A549 (cell line): ENCODE measurements around the gene APLP2.
"Not testable (repeated sequence)": the region's sequence is repeated elsewhere in the genome, so short reads cannot be mapped to it uniquely, and the experiment has no call there.

Source experiments
- CHD2 ChIP-seq: fragments of 150-350 bp; IDR thresholded peaks from 2 replicates; pipeline ENCODE4 v1.6.1; 2014; ENCODE audit warnings: low read length; ENCODE audit not compliant: partially characterized antibody
- CHD4 ChIP-seq: fragments of 200-600 bp; sonication (generic); IDR thresholded peaks from 2 replicates; pipeline ENCODE4 v1.6.1; 2016; ENCODE audit warnings: antibody characterized with exemption, mild to moderate bottlenecking, borderline replicate concordance
- FOSL2 ChIP-seq, 2 experiments: fragments of 450-650 bp in 1 of 2; fragments of >200 bp in 1 of 2; sonication (Bioruptor Twin) in 1 of 2; formaldehyde crosslinking; IDR thresholded peaks; 2 replicates each; pipeline versions ENCODE4 v1.5.0 to v1.6.1; 2016 to 2020; ENCODE audit warnings: mild to moderate bottlenecking in 1 of 2, moderate library complexity in 1 of 2
- JUNB ChIP-seq: fragments of >200 bp; sonication (Bioruptor Twin); formaldehyde crosslinking; IDR thresholded peaks from 2 replicates; pipeline ENCODE4 v1.6.1; 2016
- KDM1A ChIP-seq: fragments of 200-600 bp; sonication (generic); IDR thresholded peaks from 2 replicates; pipeline ENCODE4 v1.6.1; 2016; ENCODE audit warnings: low read depth, mild to moderate bottlenecking
- NFE2L2 ChIP-seq: fragments of 150-350 bp; conservative IDR thresholded peaks from 2 replicates; pipeline ENCODE4 v1.6.1; 2014; ENCODE audit warnings: low read length
- PBX3 ChIP-seq: IDR thresholded peaks from 2 replicates; pipeline ENCODE4 v1.6.1; 2012
- PHF8 ChIP-seq: fragments of 200-600 bp; sonication (generic); IDR thresholded peaks from 2 replicates; pipeline ENCODE4 v1.6.1; 2016; ENCODE audit warnings: low read depth, mild to moderate bottlenecking, antibody characterized with exemption, moderate library complexity, borderline replicate concordance
- POLR2A ChIP-seq: IDR thresholded peaks from 2 replicates; pipeline ENCODE4 v1.6.1; 2012; ENCODE audit warnings: mild to moderate bottlenecking, low read length
- RAD21 ChIP-seq, 2 experiments: fragments of >200 bp in 1 of 2; sonication (Bioruptor Twin) in 1 of 2; formaldehyde crosslinking in 1 of 2; IDR thresholded peaks in 1 of 2; conservative IDR thresholded peaks in 1 of 2; 2 replicates in 1 of 2; 3 replicates in 1 of 2; pipeline ENCODE4 v1.6.1; 2012 to 2018; ENCODE audit warnings: inconsistent platforms in 1 of 2
- ZNF302 ChIP-seq: fragments of 250-450 bp; sonication (Bioruptor Pico); IDR thresholded peaks from 2 replicates; pipeline ENCODE4 v1.9.0; 2021; ENCODE audit warnings: inconsistent platforms, mild to moderate bottlenecking, moderate library complexity
- TF ChIP-seq, protein P1 (sequence below): fragments of >200 bp; sonication (Bioruptor Twin); formaldehyde crosslinking; IDR thresholded peaks from 3 replicates; pipeline ENCODE4 v1.5.1; 2016
- TF ChIP-seq, protein P2 (sequence below): fragments of 250-450 bp; sonication (Bioruptor Pico); IDR thresholded peaks from 2 replicates; pipeline ENCODE4 v1.5.0; 2021; ENCODE audit warnings: mild to moderate bottlenecking, moderate library complexity, borderline replicate concordance
- TF ChIP-seq, protein P3 (sequence below): fragments of 200-600 bp; sonication (generic); IDR thresholded peaks from 2 replicates; pipeline ENCODE4 v1.6.1; 2016; ENCODE audit warnings: antibody characterized with exemption, mild to moderate bottlenecking, moderate library complexity

- TF ChIP-seq, protein P1, sequence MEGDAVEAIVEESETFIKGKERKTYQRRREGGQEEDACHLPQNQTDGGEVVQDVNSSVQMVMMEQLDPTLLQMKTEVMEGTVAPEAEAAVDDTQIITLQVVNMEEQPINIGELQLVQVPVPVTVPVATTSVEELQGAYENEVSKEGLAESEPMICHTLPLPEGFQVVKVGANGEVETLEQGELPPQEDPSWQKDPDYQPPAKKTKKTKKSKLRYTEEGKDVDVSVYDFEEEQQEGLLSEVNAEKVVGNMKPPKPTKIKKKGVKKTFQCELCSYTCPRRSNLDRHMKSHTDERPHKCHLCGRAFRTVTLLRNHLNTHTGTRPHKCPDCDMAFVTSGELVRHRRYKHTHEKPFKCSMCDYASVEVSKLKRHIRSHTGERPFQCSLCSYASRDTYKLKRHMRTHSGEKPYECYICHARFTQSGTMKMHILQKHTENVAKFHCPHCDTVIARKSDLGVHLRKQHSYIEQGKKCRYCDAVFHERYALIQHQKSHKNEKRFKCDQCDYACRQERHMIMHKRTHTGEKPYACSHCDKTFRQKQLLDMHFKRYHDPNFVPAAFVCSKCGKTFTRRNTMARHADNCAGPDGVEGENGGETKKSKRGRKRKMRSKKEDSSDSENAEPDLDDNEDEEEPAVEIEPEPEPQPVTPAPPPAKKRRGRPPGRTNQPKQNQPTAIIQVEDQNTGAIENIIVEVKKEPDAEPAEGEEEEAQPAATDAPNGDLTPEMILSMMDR = not testable (repeated sequence)
- TF ChIP-seq CHD2; POLR2A; KDM1A; PBX3; NFE2L2; RAD21 (conservative IDR thresholded peaks at IDR 0.05 in 1 of 2, IDR thresholded peaks at IDR 0.05 in 1 of 2); JUNB; PHF8; FOSL2 (IDR thresholded peaks at IDR 0.05); FOSL2 (CRISPR knock-in tag; IDR thresholded peaks at IDR 0.05); ZNF302; CHD4: not testable (repeated sequence)
- TF ChIP-seq, protein P2, sequence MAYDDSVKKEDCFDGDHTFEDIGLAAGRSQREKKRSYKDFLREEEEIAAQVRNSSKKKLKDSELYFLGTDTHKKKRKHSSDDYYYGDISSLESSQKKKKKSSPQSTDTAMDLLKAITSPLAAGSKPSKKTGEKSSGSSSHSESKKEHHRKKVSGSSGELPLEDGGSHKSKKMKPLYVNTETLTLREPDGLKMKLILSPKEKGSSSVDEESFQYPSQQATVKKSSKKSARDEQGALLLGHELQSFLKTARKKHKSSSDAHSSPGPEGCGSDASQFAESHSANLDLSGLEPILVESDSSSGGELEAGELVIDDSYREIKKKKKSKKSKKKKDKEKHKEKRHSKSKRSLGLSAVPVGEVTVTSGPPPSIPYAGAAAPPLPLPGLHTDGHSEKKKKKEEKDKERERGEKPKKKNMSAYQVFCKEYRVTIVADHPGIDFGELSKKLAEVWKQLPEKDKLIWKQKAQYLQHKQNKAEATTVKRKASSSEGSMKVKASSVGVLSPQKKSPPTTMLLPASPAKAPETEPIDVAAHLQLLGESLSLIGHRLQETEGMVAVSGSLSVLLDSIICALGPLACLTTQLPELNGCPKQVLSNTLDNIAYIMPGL = not testable (repeated sequence)
- TF ChIP-seq, protein P3, sequence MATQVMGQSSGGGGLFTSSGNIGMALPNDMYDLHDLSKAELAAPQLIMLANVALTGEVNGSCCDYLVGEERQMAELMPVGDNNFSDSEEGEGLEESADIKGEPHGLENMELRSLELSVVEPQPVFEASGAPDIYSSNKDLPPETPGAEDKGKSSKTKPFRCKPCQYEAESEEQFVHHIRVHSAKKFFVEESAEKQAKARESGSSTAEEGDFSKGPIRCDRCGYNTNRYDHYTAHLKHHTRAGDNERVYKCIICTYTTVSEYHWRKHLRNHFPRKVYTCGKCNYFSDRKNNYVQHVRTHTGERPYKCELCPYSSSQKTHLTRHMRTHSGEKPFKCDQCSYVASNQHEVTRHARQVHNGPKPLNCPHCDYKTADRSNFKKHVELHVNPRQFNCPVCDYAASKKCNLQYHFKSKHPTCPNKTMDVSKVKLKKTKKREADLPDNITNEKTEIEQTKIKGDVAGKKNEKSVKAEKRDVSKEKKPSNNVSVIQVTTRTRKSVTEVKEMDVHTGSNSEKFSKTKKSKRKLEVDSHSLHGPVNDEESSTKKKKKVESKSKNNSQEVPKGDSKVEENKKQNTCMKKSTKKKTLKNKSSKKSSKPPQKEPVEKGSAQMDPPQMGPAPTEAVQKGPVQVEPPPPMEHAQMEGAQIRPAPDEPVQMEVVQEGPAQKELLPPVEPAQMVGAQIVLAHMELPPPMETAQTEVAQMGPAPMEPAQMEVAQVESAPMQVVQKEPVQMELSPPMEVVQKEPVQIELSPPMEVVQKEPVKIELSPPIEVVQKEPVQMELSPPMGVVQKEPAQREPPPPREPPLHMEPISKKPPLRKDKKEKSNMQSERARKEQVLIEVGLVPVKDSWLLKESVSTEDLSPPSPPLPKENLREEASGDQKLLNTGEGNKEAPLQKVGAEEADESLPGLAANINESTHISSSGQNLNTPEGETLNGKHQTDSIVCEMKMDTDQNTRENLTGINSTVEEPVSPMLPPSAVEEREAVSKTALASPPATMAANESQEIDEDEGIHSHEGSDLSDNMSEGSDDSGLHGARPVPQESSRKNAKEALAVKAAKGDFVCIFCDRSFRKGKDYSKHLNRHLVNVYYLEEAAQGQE = not testable (repeated sequence)
Observed at GRCh38 chr11:130091169-130091568, 21.5 kb downstream of the APLP2 start.
